Measurements from ENCODE around the gene UMODL1. TPM values are rescaled to one million over a fixed set of nuclear protein-coding genes. Genes with fewer than 3 reads are reported as not detected.

Gene UMODL1
- total and polyA plus RNA-seq, 10 of the 15 experiments (the other 5 are each of a cell fraction or from before 2014, with no cell fraction given): 0.01 to 0.11 (median 0.03) TPM; not detected in 5

GRCh38 chr21:42154237-42155044 lies 83.3 kb downstream of the UMODL1 start (continued):
- TF ChIP-seq FOS (IDR thresholded peaks at IDR 0.05; ENCODE audit: borderline replicate concordance, extremely low read depth, insufficient read length) (no peak), ATF7 (IDR thresholded peaks at IDR 0.05; ENCODE audit: low read depth) (no peak), IKZF2 (IDR thresholded peaks at IDR 0.05) (no peak)
- TF ChIP-seq, protein P1, sequence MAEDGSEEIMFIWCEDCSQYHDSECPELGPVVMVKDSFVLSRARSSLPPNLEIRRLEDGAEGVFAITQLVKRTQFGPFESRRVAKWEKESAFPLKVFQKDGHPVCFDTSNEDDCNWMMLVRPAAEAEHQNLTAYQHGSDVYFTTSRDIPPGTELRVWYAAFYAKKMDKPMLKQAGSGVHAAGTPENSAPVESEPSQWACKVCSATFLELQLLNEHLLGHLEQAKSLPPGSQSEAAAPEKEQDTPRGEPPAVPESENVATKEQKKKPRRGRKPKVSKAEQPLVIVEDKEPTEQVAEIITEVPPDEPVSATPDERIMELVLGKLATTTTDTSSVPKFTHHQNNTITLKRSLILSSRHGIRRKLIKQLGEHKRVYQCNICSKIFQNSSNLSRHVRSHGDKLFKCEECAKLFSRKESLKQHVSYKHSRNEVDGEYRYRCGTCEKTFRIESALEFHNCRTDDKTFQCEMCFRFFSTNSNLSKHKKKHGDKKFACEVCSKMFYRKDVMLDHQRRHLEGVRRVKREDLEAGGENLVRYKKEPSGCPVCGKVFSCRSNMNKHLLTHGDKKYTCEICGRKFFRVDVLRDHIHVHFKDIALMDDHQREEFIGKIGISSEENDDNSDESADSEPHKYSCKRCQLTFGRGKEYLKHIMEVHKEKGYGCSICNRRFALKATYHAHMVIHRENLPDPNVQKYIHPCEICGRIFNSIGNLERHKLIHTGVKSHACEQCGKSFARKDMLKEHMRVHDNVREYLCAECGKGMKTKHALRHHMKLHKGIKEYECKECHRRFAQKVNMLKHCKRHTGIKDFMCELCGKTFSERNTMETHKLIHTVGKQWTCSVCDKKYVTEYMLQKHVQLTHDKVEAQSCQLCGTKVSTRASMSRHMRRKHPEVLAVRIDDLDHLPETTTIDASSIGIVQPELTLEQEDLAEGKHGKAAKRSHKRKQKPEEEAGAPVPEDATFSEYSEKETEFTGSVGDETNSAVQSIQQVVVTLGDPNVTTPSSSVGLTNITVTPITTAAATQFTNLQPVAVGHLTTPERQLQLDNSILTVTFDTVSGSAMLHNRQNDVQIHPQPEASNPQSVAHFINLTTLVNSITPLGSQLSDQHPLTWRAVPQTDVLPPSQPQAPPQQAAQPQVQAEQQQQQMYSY (CRISPR knock-in tag; IDR thresholded peaks at IDR 0.05): no peak

GRCh38 chr21:42155045-42155855 lies 84.1 kb downstream of the UMODL1 start:
- no peak overlapping the region for H3K27ac ChIP-seq (ENCODE audit: control insufficient read depth, insufficient read depth)
- ChIA-PET POLR2A (interaction anchor here (0.6 kb wide), 2 partner anchors 10 to 501 kb away, joined by 3 to 5 read pairs; no protein-coding TSS in a partner anchor), CTCF (interaction anchor here (0.7 to 3.7 kb wide), 4 partner anchors 10 to 109 kb away, joined by 3 to 19 read pairs (median 4); no protein-coding TSS in a partner anchor), SMC1A (ENCODE audit: uncharacterized antibody, unreplicated experiment) (interaction anchor here (0.6 to 0.7 kb wide), 2 partner anchors 115 to 125 kb away, joined by 3 read pairs; no protein-coding TSS in a partner anchor), RAD21 (ENCODE audit: unreplicated experiment) (interaction anchor here (0.6 to 1.6 kb wide), 2 partner anchors 9 to 103 kb away, joined by 3 to 8 read pairs; no protein-coding TSS in a partner anchor)
- no peak overlapping the region for H3K4me3 ChIP-seq
- H3K4me1 ChIP-seq (ENCODE audit: control insufficient read depth, insufficient read depth, low read length): no peaks in the 10 kb centered on the region
- no peaks in the 10 kb centered on the region for H3K36me3 ChIP-seq (ENCODE audit: control insufficient read depth in 2 of 2, insufficient read depth in 2 of 2, low read length in 1 of 2)
- ATAC-seq: no peak
- H3K9ac ChIP-seq (ENCODE audit: control insufficient read depth, insufficient read depth, low read length): no peak overlapping the region
- in situ Hi-C loops (cut with MboI) (no loop called here), intact Hi-C loops (cut with micrococcal nuclease; ENCODE audit: unreplicated experiment) (no loop called here)
- no peaks in the 10 kb centered on the region for H3K9me3 ChIP-seq (replicated peaks; ENCODE audit: control insufficient read depth, insufficient read depth, low read length)
- no peak overlapping the region for H2AFZ ChIP-seq (ENCODE audit: control insufficient read depth, low read depth, low read length)
- no peak for DNase-seq (ENCODE audit: low read depth, low spot score)
- no peak for TF ChIP-seq ELK1 (IDR thresholded peaks at IDR 0.05; ENCODE audit: low read depth, low read length)
- TF ChIP-seq BRCA1 (IDR thresholded peaks at IDR 0.05; ENCODE audit: low read depth, low read length): no peak
- no peak for TF ChIP-seq NFYA (IDR thresholded peaks at IDR 0.05; ENCODE audit: borderline replicate concordance, low read depth, low read length)
- no peak for TF ChIP-seq ZZZ3 (IDR thresholded peaks at IDR 0.05; ENCODE audit: control insufficient read depth, insufficient read length, low read depth)
- TF ChIP-seq EZH2 (IDR thresholded peaks at IDR 0.05; ENCODE audit: borderline replicate concordance, control insufficient read depth, low read depth, low read length): no peak
- 47% methylated on average over 23 of the region's 23 CpGs for WGBS (ENCODE audit: insufficient coverage, insufficient replicate concordance, low lambda C conversion rate, missing lambda C conversion rate)
- no TSS peak for BruUV-seq (replicated peaks)
- FAIRE-seq: no peak
- H4K20me1 ChIP-seq (ENCODE audit: control insufficient read depth, insufficient read depth): no peaks in the 10 kb centered on the region
- H3K4me2 ChIP-seq (ENCODE audit: control insufficient read depth, insufficient read depth): no peak overlapping the region
- no peaks in the 10 kb centered on the region for H3K79me2 ChIP-seq (ENCODE audit: control insufficient read depth, insufficient read depth, low read length)
- H3K27me3 ChIP-seq (replicated peaks in 1 of 2; ENCODE audit: control insufficient read depth in 2 of 2, insufficient read depth in 2 of 2, low read length in 1 of 2): peaks cover 0 to 3% of the 10 kb centered on the region in 2 experiments; a peak in 3 of 4 replicates

Measured in GM12878 (cell line).